K562 (cell line): ENCODE measurements around the gene NAV2. TPM values are rescaled to one million over a fixed set of nuclear protein-coding genes. Genes with fewer than 3 reads are reported as not detected.

ENCODE experiments used
- BMI1 ChIP-seq: fragments of 150-350 bp; IDR thresholded peaks from 2 replicates; pipeline ENCODE4 v1.6.1; 2014; ENCODE audit warnings: low read length
- BRD4 ChIP-seq: fragments of 200-600 bp; sonication (generic); IDR thresholded peaks from 2 replicates; pipeline ENCODE4 v1.6.1; 2017; ENCODE audit warnings: inconsistent platforms
- CHAMP1 ChIP-seq: fragments of 450-650 bp; IDR thresholded peaks from 2 replicates; pipeline ENCODE4 v1.6.1; 2016; ENCODE audit warnings: mild to moderate bottlenecking
- HDGF ChIP-seq: fragments of 450-650 bp; IDR thresholded peaks from 2 replicates; pipeline ENCODE4 v1.6.1; 2016
- NR2C2 ChIP-seq, 2 experiments: fragments of 200-800 bp in 1 of 2; sonication (Bioruptor generic) in 1 of 2; sonication (generic) in 1 of 2; formaldehyde crosslinking in 1 of 2; IDR thresholded peaks; 2 replicates each; pipeline versions ENCODE4 v1.6.1 to v1.8.0; 2016 to 2022; ENCODE audit warnings: mild to moderate bottlenecking in 1 of 2, missing compliant biosample characterization in 1 of 2, missing genetic modification characterization in 1 of 2, missing genetic modification reagents in 1 of 2
- PRMT5 ChIP-seq: sonication (generic); formaldehyde crosslinking; IDR thresholded peaks from 2 replicates; pipeline ENCODE4 v1.5.0; 2020; ENCODE audit warnings: missing genetic modification reagents
- SOX6 ChIP-seq: fragments of 450-650 bp; IDR thresholded peaks from 2 replicates; pipeline ENCODE4 v1.6.1; 2014; ENCODE audit warnings: mild to moderate bottlenecking
- THAP12 ChIP-seq: fragments of 250-450 bp; sonication (Bioruptor Pico); IDR thresholded peaks from 2 replicates; pipeline ENCODE4 v1.9.0; 2021; ENCODE audit warnings: mild to moderate bottlenecking, inconsistent platforms
- XRCC5 ChIP-seq: fragments of 200-400 bp; formaldehyde crosslinking; IDR thresholded peaks from 2 replicates; pipeline ENCODE4 v1.6.1; 2017; ENCODE audit warnings: low read depth, mild to moderate bottlenecking, low read length
- ZBTB5 ChIP-seq: fragments of 450-650 bp; IDR thresholded peaks from 2 replicates; pipeline ENCODE4 v1.6.1; 2017; ENCODE audit warnings: antibody characterized with exemption
- ZNF124 ChIP-seq: sonication (generic); formaldehyde crosslinking; IDR thresholded peaks from 2 replicates; pipeline ENCODE4 v1.8.1; 2022; ENCODE audit warnings: missing genetic modification reagents
- ZNF175 ChIP-seq: fragments of 200-800 bp; sonication (Bioruptor generic); IDR thresholded peaks from 2 replicates; pipeline ENCODE4 v1.6.1; 2016; ENCODE audit warnings: low read depth, mild to moderate bottlenecking, missing genetic modification characterization, missing compliant biosample characterization
- ZNF197 ChIP-seq: fragments of 200-800 bp; sonication (Bioruptor generic); IDR thresholded peaks from 2 replicates; pipeline ENCODE4 v1.6.1; 2016; ENCODE audit warnings: low read depth, missing genetic modification characterization, missing compliant biosample characterization
- ZNF232 ChIP-seq: sonication (generic); formaldehyde crosslinking; IDR thresholded peaks from 2 replicates; pipeline ENCODE4 v1.8.0; 2022; ENCODE audit warnings: mild to moderate bottlenecking, missing genetic modification reagents
- ZNF639 ChIP-seq, 2 experiments: fragments of 200-800 bp in 1 of 2; sonication (Bioruptor generic) in 1 of 2; sonication (generic) in 1 of 2; formaldehyde crosslinking in 1 of 2; IDR thresholded peaks in 1 of 2; conservative IDR thresholded peaks in 1 of 2; 2 replicates each; pipeline versions ENCODE4 v1.5.0 to v1.6.1; 2016 to 2020; ENCODE audit warnings: missing compliant biosample characterization in 1 of 2, missing genetic modification characterization in 1 of 2, missing genetic modification reagents in 1 of 2
- polyA plus RNA-seq, 8 experiments: library from polyadenylated mRNA; depleted of rRNA in 4 of 8; stranded (reverse) in 5 of 8; unstranded in 3 of 8; fragments of >200 nt; fragmentation: Nextera tagmentation in 2 of 8; fragmentation: Illumina TruSeq in 1 of 8; extraction: Ambion mirVana in 2 of 8; extraction: Trizol in 1 of 8; gene quantifications; 2 replicates each; pipeline versions ENCODE4 v1.2.1 to v1.2.3, GENCODE V29; 2011 to 2014; ENCODE audit warnings: inconsistent platforms in 1 of 8, missing spikeins in 1 of 8
- total RNA-seq, 7 experiments: library from RNA; depleted of rRNA in 6 of 7; stranded (reverse); fragments of >200 nt in 6 of 7; fragmentation: Illumina TruSeq in 2 of 7; extraction: Trizol in 2 of 7; gene quantifications; 2 replicates each; pipeline versions ENCODE4 v1.2.1 to v1.2.3, GENCODE V29; 2011 to 2021; ENCODE audit warnings: low replicate concordance in 1 of 7
- TF ChIP-seq, protein P1 (sequence below): sonication (generic); formaldehyde crosslinking; IDR thresholded peaks from 2 replicates; pipeline ENCODE4 v1.8.0; 2022; ENCODE audit warnings: missing genetic modification reagents, mild to moderate bottlenecking, borderline replicate concordance

Gene NAV2
- total and polyA plus RNA-seq, 9 of the 15 experiments (the other 6 are each of a cell fraction or from before 2014, with no cell fraction given) = 0.03 to 0.35 (median 0.05) TPM

GRCh38 chr11:19978668-19979518 is 266.3 kb downstream of the NAV2 start (continued):
- TF ChIP-seq CHAMP1 = no peak
- TF ChIP-seq PRMT5 = no peak
- TF ChIP-seq XRCC5 = no peak
- peak; percentile 66 for TF ChIP-seq SOX6
- TF ChIP-seq HDGF = no peak
- peak; percentile 98 for TF ChIP-seq ZNF175 (CRISPR knock-in tag)
- no peak for TF ChIP-seq ZNF124
- TF ChIP-seq ZNF232 (CRISPR knock-in tag) = no peak
- TF ChIP-seq THAP12 (CRISPR knock-in tag) = no peak
- TF ChIP-seq BRD4 = peak; percentile 90
- peak; percentile 93 for TF ChIP-seq NR2C2 (CRISPR knock-in tag; IDR thresholded peaks at IDR 0.05)
- TF ChIP-seq NR2C2 (tag; IDR thresholded peaks at IDR 0.05) = peak; percentile 98
- TF ChIP-seq ZNF197 (CRISPR knock-in tag) = peak; percentile 98
- TF ChIP-seq ZNF639 (CRISPR knock-in tag; conservative IDR thresholded peaks at IDR 0.05 in 1 of 2, IDR thresholded peaks at IDR 0.05 in 1 of 2) = peak in 1 of 2 experiments; percentile 88; a peak in 2 of 4 replicates
- TF ChIP-seq, protein P1, sequence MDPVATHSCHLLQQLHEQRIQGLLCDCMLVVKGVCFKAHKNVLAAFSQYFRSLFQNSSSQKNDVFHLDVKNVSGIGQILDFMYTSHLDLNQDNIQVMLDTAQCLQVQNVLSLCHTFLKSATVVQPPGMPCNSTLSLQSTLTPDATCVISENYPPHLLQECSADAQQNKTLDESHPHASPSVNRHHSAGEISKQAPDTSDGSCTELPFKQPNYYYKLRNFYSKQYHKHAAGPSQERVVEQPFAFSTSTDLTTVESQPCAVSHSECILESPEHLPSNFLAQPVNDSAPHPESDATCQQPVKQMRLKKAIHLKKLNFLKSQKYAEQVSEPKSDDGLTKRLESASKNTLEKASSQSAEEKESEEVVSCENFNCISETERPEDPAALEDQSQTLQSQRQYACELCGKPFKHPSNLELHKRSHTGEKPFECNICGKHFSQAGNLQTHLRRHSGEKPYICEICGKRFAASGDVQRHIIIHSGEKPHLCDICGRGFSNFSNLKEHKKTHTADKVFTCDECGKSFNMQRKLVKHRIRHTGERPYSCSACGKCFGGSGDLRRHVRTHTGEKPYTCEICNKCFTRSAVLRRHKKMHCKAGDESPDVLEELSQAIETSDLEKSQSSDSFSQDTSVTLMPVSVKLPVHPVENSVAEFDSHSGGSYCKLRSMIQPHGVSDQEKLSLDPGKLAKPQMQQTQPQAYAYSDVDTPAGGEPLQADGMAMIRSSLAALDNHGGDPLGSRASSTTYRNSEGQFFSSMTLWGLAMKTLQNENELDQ (CRISPR knock-in tag) = no peak
- TF ChIP-seq BMI1 = no peak
- no peak for TF ChIP-seq ZBTB5
